Smooth muscle cell of the umbilical artery (primary cell): ENCODE results near the gene CDYL2. TPM values are rescaled to one million over a fixed set of nuclear protein-coding genes. Genes with fewer than 3 reads are reported as not detected.

Experiments
- total RNA-seq: library from RNA; depleted of rRNA; stranded (reverse); fragments of >200 nt; gene quantifications from 2 replicates; pipeline ENCODE4 v1.2.3, GENCODE V29; 2014

The CDYL2 gene, protein sequence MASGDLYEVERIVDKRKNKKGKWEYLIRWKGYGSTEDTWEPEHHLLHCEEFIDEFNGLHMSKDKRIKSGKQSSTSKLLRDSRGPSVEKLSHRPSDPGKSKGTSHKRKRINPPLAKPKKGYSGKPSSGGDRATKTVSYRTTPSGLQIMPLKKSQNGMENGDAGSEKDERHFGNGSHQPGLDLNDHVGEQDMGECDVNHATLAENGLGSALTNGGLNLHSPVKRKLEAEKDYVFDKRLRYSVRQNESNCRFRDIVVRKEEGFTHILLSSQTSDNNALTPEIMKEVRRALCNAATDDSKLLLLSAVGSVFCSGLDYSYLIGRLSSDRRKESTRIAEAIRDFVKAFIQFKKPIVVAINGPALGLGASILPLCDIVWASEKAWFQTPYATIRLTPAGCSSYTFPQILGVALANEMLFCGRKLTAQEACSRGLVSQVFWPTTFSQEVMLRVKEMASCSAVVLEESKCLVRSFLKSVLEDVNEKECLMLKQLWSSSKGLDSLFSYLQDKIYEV
- 4.2 and 8.5 TPM in 2 replicates for total RNA-seq

GRCh38 chr16:80804526-80805383 lies at the start of gene CDYL2:
Gene CDYL2 (minus strand): TSS chr16:80804598. CDS start chr16:80804173, 425 bp downstream.

Other genes starting within 250 kb of the CDYL2 start
- 38.1 and 44.2 TPM in 2 replicates for gene CMC2, start 202.3 kb upstream of the CDYL2 start, total RNA-seq
- gene CENPN, start 202.6 kb upstream of the CDYL2 start, total RNA-seq = 13.1 and 36.1 TPM in 2 replicates
- 49.3 and 50.0 TPM in 2 replicates for gene ATMIN, start 231.2 kb upstream of the CDYL2 start, total RNA-seq